Non-pigmented ciliary epithelial cell (primary cell): Measurements from ENCODE around the gene FRMPD4.
A peak's percentile ranks its signal among the peaks of the same experiment; 100 is the strongest.
"Not testable (repeated sequence)": the region's sequence is repeated elsewhere in the genome, so short reads cannot be mapped to it uniquely, and the experiment has no call there.

Experiments
- DNase-seq: peaks from one replicate; pipeline ENCODE4 v3.0.0-alpha.2; 2010; ENCODE audit warnings: low read depth

FRMPD4 gene

GRCh38 chrX:12440246-12440645 lies 302.0 kb downstream of the FRMPD4 start:
- DNase-seq: no peak

- DNase-seq: peak; percentile 30
These were observed 303.3 kb downstream of the FRMPD4 start for GRCh38 chrX:12441381-12442128.

GRCh38 chrX:12443534-12444098 lies 305.3 kb downstream of the FRMPD4 start:
- DNase-seq: no peak

GRCh38 chrX:12446342-12447075 lies 308.2 kb downstream of the FRMPD4 start:
- no peak for DNase-seq

- peak; percentile 38 for DNase-seq
These were observed 309.3 kb downstream of the FRMPD4 start for GRCh38 chrX:12447448-12448064.

- no peak for DNase-seq
These were observed 314.0 kb downstream of the FRMPD4 start for GRCh38 chrX:12452268-12452667.

GRCh38 chrX:12460929-12461328 lies 322.7 kb downstream of the FRMPD4 start:
- no peak for DNase-seq

- DNase-seq: no peak
These were observed 324.8 kb downstream of the FRMPD4 start for GRCh38 chrX:12463052-12463451.

- DNase-seq: no peak
These were observed 325.6 kb downstream of the FRMPD4 start for GRCh38 chrX:12463873-12464272.

- no peak for DNase-seq
These were observed 329.0 kb downstream of the FRMPD4 start for GRCh38 chrX:12467321-12467720.

- DNase-seq: no peak
These were observed 331.0 kb downstream of the FRMPD4 start for GRCh38 chrX:12469296-12469695.

GRCh38 chrX:12471061-12471460 lies 332.8 kb downstream of the FRMPD4 start:
- DNase-seq: no peak

GRCh38 chrX:12480956-12481355 lies 342.7 kb downstream of the FRMPD4 start:
- DNase-seq: no peak

- no peak for DNase-seq
These were observed 349.9 kb downstream of the FRMPD4 start for GRCh38 chrX:12488220-12488619.

- no peak for DNase-seq
These were observed 350.5 kb downstream of the FRMPD4 start for GRCh38 chrX:12488771-12489170.

GRCh38 chrX:12489341-12489740 lies 351.1 kb downstream of the FRMPD4 start:
- no peak for DNase-seq

GRCh38 chrX:12494400-12495138 lies 356.3 kb downstream of the FRMPD4 start:
- DNase-seq: no peak

- DNase-seq: no peak
These were observed 358.1 kb downstream of the FRMPD4 start for GRCh38 chrX:12496343-12496742.

- DNase-seq: no peak
These were observed 359.7 kb downstream of the FRMPD4 start for GRCh38 chrX:12497832-12498591.

- no peak for DNase-seq
These were observed 366.9 kb downstream of the FRMPD4 start for GRCh38 chrX:12505127-12505526.

GRCh38 chrX:12515384-12515783 lies 377.1 kb downstream of the FRMPD4 start:
- not testable (repeated sequence) for DNase-seq
